Keratinocyte (primary cell): ENCODE data around the gene RABL6. TPM values are rescaled to one million over a fixed set of nuclear protein-coding genes. Genes with fewer than 3 reads are reported as not detected.
"Not testable (repeated sequence)": the region's sequence is repeated elsewhere in the genome, so short reads cannot be mapped to it uniquely, and the experiment has no call there.

Source experiments
- DNase-seq: peaks from one replicate; pipeline ENCODE4 v3.0.0-alpha.2; 2011; ENCODE audit warnings: low read depth, missing footprints, low spot score
- FAIRE-seq: peaks from 2 replicates; lab custom pipeline; 2011; peaks lifted over from hg19 to GRCh38; lab: Jason Lieb, UNC
- H2AFZ ChIP-seq: 2 replicates; pipeline ENCODE4 v1.6.0; 2012; ENCODE audit warnings: low read length, control low read depth, inconsistent platforms; ENCODE audit not compliant: control insufficient read depth
- H3K27ac ChIP-seq: 2 replicates; pipeline ENCODE4 v1.5.1; 2011; ENCODE audit warnings: low read length; ENCODE audit not compliant: control insufficient read depth, insufficient read depth
- H3K27me3 ChIP-seq: 3 replicates; pipeline ENCODE4 v1.6.0; 2011; ENCODE audit warnings: low read length; ENCODE audit not compliant: control insufficient read depth, insufficient read depth; ENCODE audit errors: extremely low read depth
- H3K36me3 ChIP-seq, 2 experiments: 2 replicates in 1 of 2; 3 replicates in 1 of 2; pipeline ENCODE4 v1.5.1; 2011; ENCODE audit warnings: low read length in 2 of 2, mild to moderate bottlenecking in 1 of 2; ENCODE audit not compliant: control insufficient read depth in 2 of 2, insufficient read depth in 2 of 2; ENCODE audit errors: extremely low read depth in 1 of 2
- H3K4me1 ChIP-seq: 3 replicates; pipeline ENCODE4 v1.5.1; 2011; ENCODE audit warnings: low read length; ENCODE audit not compliant: control insufficient read depth, insufficient read depth; ENCODE audit errors: extremely low read depth
- H3K4me2 ChIP-seq: 3 replicates; pipeline ENCODE4 v1.6.0; 2011; ENCODE audit warnings: low read depth, low read length; ENCODE audit not compliant: control insufficient read depth, insufficient read depth; ENCODE audit errors: extremely low read depth
- H3K4me3 ChIP-seq, 3 experiments: fragments of 200-600 bp in 1 of 3; sonication (generic) in 1 of 3; 2 replicates in 2 of 3; 3 replicates in 1 of 3; pipeline ENCODE4 v1.5.1; 2011 to 2016; ENCODE audit warnings: low read length in 3 of 3, mild to moderate bottlenecking in 3 of 3, control low read depth in 2 of 3, inconsistent platforms in 1 of 3, low read depth in 1 of 3, mixed read lengths in 1 of 3, mixed run types in 1 of 3, moderate library complexity in 1 of 3; ENCODE audit not compliant: control insufficient read depth in 2 of 3, insufficient read depth in 2 of 3; ENCODE audit errors: extremely low read depth in 1 of 3
- H3K79me2 ChIP-seq: 2 replicates; pipeline ENCODE4 v1.6.0; 2012; ENCODE audit warnings: low read length; ENCODE audit not compliant: control insufficient read depth, insufficient read depth
- H3K9ac ChIP-seq: 3 replicates; pipeline ENCODE4 v1.6.0; 2011; ENCODE audit warnings: low read length; ENCODE audit not compliant: control insufficient read depth, insufficient read depth; ENCODE audit errors: extremely low read depth
- H3K9me1 ChIP-seq: 3 replicates; pipeline ENCODE4 v1.6.0; 2011; ENCODE audit warnings: low read length; ENCODE audit not compliant: control insufficient read depth, insufficient read depth; ENCODE audit errors: extremely low read depth
- H3K9me3 ChIP-seq: 2 replicates; pipeline ENCODE4 v1.5.1; 2012; ENCODE audit warnings: low read depth, low read length; ENCODE audit not compliant: control insufficient read depth
- H4K20me1 ChIP-seq: 3 replicates; pipeline ENCODE4 v1.6.0; 2011; ENCODE audit warnings: low read length; ENCODE audit not compliant: control insufficient read depth, insufficient read depth; ENCODE audit errors: extremely low read depth
- CTCF ChIP-seq, 3 experiments: IDR thresholded peaks in 1 of 3; conservative IDR thresholded peaks in 1 of 3; optimal IDR thresholded peaks in 1 of 3; 2 replicates in 2 of 3; 3 replicates in 1 of 3; pipeline versions ENCODE3 to v1.5.1; 2011; ENCODE audit warnings: low read length in 3 of 3, mild to moderate bottlenecking in 3 of 3, moderate library complexity in 2 of 3, control low read depth in 1 of 3, inconsistent platforms in 1 of 3; ENCODE audit not compliant: insufficient read depth in 2 of 3; ENCODE audit errors: extremely low read depth in 1 of 3
- dilution Hi-C: fragments of 300-500 bp; cut with MboI; formaldehyde crosslinking; loops from one replicate; pipeline ENCODE4 v1.7.0; 2020; ENCODE audit warnings: low sequenced_read_pairs; ENCODE audit not compliant: extremely low pct_ligation_motif_present
- polyA plus RNA-seq, 5 experiments: library from polyadenylated mRNA; depleted of rRNA in 3 of 5; stranded (reverse) in 3 of 5; stranded (forward) in 1 of 5; unstranded in 1 of 5; fragments of >200 nt; gene quantifications; 1 replicate in 1 of 5; 2 replicates in 3 of 5; 3 replicates in 1 of 5; pipeline versions ENCODE4 v1.2.1 to v1.2.3, GENCODE V29; 2011 to 2012; ENCODE audit warnings: missing spikeins in 2 of 5, low read depth in 1 of 5, low replicate concordance in 1 of 5

The RABL6 gene
- polyA plus RNA-seq, 1 donor (not counting 4 experiments of a cell fraction or from before 2014, with no cell fraction given): 46.3 TPM

DNA sequence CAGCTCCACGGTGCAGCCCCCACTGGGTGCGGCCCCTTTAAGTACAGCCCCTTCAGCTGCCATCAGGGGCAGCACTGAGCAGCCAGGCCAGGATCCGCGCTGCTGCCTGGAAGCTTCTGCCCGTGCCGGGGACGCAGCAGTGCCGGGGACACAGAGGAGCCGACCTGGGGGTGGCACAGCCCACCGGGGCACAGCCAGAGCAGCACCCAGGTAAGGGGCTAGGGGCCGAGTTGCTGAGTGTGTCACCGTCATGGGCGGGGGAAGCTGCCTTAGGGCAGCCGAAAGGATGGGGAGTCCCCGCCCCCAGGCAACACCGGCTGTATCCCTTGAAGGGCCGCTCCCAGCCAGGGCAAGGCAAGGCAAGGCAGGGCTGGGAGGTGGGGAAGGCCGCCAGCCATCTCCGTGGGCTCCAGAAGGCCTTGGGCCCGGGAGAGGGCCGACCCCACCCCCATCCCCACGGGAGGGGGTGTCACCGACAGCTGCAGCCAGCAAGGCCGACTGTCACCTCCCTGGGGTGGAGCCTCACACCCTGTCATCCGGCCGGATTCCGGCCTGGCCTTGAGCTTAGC, 34.7 kb downstream of the RABL6 start, which contains the start of gene AJM1:
Gene AJM1, plus strand, starts transcription at position 99 of the 569 bp plus-strand sequence. CDS start 1,937 bp downstream, outside the sequence.
- H3K79me2 ChIP-seq, H3K9me1 ChIP-seq, H3K27ac ChIP-seq, H4K20me1 ChIP-seq, H3K4me1 ChIP-seq, DNase-seq, H3K4me3 ChIP-seq, H3K36me3 ChIP-seq, FAIRE-seq, H3K9me3 ChIP-seq, dilution Hi-C loops, H3K9ac ChIP-seq, H2AFZ ChIP-seq: not testable (repeated sequence)
- Histone ChIP-seq H3K27me3 (peaks cover 35% of the 10 kb centered on the region), H3K4me2 (peak within 1 kb of the TSS; percentile 70)
- TF ChIP-seq CTCF (optimal IDR thresholded peaks at IDR 0.05 in 1 of 3, IDR thresholded peaks at IDR 0.05 in 1 of 3, conservative IDR thresholded peaks at IDR 0.05 in 1 of 3; ENCODE audit: extremely low read depth in 1 of 3, insufficient read depth in 2 of 3, low read length in 3 of 3): peak; percentile 71 to 92 (median 73)

DNA sequence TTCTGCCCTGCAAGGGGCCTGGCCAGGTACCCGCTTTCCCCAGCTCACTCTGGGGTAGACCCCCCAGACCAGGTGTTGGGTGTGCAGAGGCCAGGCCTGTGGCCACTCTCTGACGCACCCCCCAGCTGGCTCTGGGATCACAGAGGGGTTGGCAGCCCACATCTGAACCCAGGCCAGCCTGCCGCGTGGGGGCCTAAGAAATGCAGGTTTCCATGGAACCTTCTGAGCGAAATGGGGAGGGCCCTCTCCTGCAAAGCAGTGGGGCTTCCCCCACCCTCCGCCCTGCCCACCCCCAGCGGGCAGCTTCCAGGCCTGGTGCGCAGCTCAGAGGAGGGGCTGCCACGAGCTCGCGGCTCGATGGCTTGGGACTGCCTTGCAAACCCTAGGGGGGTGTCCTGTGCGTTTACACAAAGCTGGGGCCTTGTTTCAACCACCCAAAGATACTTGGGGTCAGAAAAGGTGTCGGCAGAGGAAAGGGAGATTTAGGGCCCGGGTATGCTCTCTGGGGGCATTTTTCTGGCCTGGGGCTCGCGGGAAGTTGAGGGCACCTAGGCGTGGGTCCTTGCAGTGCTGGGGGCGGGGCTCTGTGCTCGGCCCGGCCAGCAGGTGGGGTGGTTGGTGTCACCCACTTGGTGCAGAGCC, 35.5 kb downstream of the RABL6 start:
- H3K36me3 ChIP-seq, H3K4me1 ChIP-seq, H3K4me2 ChIP-seq, dilution Hi-C loops, H3K9ac ChIP-seq, DNase-seq, FAIRE-seq, H3K79me2 ChIP-seq, H3K4me3 ChIP-seq, H3K9me3 ChIP-seq, H2AFZ ChIP-seq, H4K20me1 ChIP-seq, H3K27ac ChIP-seq, H3K9me1 ChIP-seq: not testable (repeated sequence)
- peaks cover 43% of the 10 kb centered on the region for H3K27me3 ChIP-seq
